ENCODE results near the gene SRM.
"Not testable (repeated sequence)": the region's sequence is repeated elsewhere in the genome, so short reads cannot be mapped to it uniquely, and the experiment has no call there.

The SRM gene

GRCh38 chr1:11071463-11072215 lies 11.8 kb upstream of the SRM start:
- H3K36me3 Mint-ChIP-seq (ENCODE audit: low read depth) = peaks cover 78% of the 10 kb centered on the region
- H3K27me3 Mint-ChIP-seq = no peaks in the 10 kb centered on the region
- H3K27ac Mint-ChIP-seq = peak overlapping the region; percentile 51
- H3K4me3 Mint-ChIP-seq = no peak overlapping the region
- no peaks in the 10 kb centered on the region for H3K9me3 Mint-ChIP-seq
- H3K4me1 Mint-ChIP-seq (ENCODE audit: low read depth) = peaks cover 8% of the 10 kb centered on the region

- peaks cover 76% of the 10 kb centered on the region for H3K36me3 Mint-ChIP-seq (ENCODE audit: low read depth)
- H3K9me3 Mint-ChIP-seq = no peaks in the 10 kb centered on the region
- no peak overlapping the region for H3K27ac Mint-ChIP-seq
- H3K4me3 Mint-ChIP-seq = no peak overlapping the region
- H3K4me1 Mint-ChIP-seq (ENCODE audit: low read depth) = peaks cover 8% of the 10 kb centered on the region
- H3K27me3 Mint-ChIP-seq = no peaks in the 10 kb centered on the region
These were observed 11.1 kb upstream of the SRM start for GRCh38 chr1:11070876-11071275.

- H3K36me3 Mint-ChIP-seq (ENCODE audit: low read depth) = peaks cover 79% of the 10 kb centered on the region
- H3K4me1 Mint-ChIP-seq (ENCODE audit: low read depth) = peaks cover 8% of the 10 kb centered on the region
- H3K4me3 Mint-ChIP-seq = no peak overlapping the region
- peak overlapping the region; percentile 90 for H3K27ac Mint-ChIP-seq
- H3K27me3 Mint-ChIP-seq = no peaks in the 10 kb centered on the region
- no peaks in the 10 kb centered on the region for H3K9me3 Mint-ChIP-seq
These were observed 9.0 kb upstream of the SRM start for GRCh38 chr1:11068600-11069473.

- Mint-ChIP-seq H3K27ac (no peak overlapping the region), H3K4me3 (no peak overlapping the region), H3K27me3 (no peaks in the 10 kb centered on the region), H3K36me3 (ENCODE audit: low read depth) (peaks cover 87% of the 10 kb centered on the region), H3K9me3 (no peaks in the 10 kb centered on the region), H3K4me1 (ENCODE audit: low read depth) (peaks cover 14% of the 10 kb centered on the region)
These were observed 8.1 kb upstream of the SRM start for GRCh38 chr1:11067716-11068599.

GRCh38 chr1:11065796-11066195 lies 6.0 kb upstream of the SRM start:
- Mint-ChIP-seq H3K4me3 (no peak overlapping the region), H3K36me3 (ENCODE audit: low read depth) (peaks cover 80% of the 10 kb centered on the region), H3K9me3 (no peaks in the 10 kb centered on the region), H3K27me3 (no peaks in the 10 kb centered on the region), H3K4me1 (ENCODE audit: low read depth) (peaks cover 36% of the 10 kb centered on the region), H3K27ac (no peak overlapping the region)

GRCh38 chr1:11064942-11065341 lies 5.1 kb upstream of the SRM start:
- Mint-ChIP-seq H3K9me3 (no peaks in the 10 kb centered on the region), H3K27ac (no peak overlapping the region), H3K4me1 (ENCODE audit: low read depth) (peaks cover 42% of the 10 kb centered on the region), H3K36me3 (ENCODE audit: low read depth) (peaks cover 71% of the 10 kb centered on the region), H3K4me3 (no peak overlapping the region), H3K27me3 (no peaks in the 10 kb centered on the region)

GRCh38 chr1:11063937-11064537 lies 4.2 kb upstream of the SRM start:
- not testable (repeated sequence) for H3K27me3 Mint-ChIP-seq, H3K4me3 Mint-ChIP-seq, H3K27ac Mint-ChIP-seq, H3K9me3 Mint-ChIP-seq
- H3K36me3 Mint-ChIP-seq (ENCODE audit: low read depth) = peaks cover 65% of the 10 kb centered on the region
- H3K4me1 Mint-ChIP-seq (ENCODE audit: low read depth) = peaks cover 36% of the 10 kb centered on the region

- peak overlapping the region; percentile 50 for H3K4me3 Mint-ChIP-seq
- H3K9me3 Mint-ChIP-seq = no peaks in the 10 kb centered on the region
- peaks cover 47% of the 10 kb centered on the region for H3K4me1 Mint-ChIP-seq (ENCODE audit: low read depth)
- peak overlapping the region; percentile 85 for H3K27ac Mint-ChIP-seq
- peaks cover 65% of the 10 kb centered on the region for H3K36me3 Mint-ChIP-seq (ENCODE audit: low read depth)
- no peaks in the 10 kb centered on the region for H3K27me3 Mint-ChIP-seq
These were observed 3.2 kb upstream of the SRM start for GRCh38 chr1:11062965-11063401.

- Mint-ChIP-seq H3K36me3 (ENCODE audit: low read depth) (peaks cover 68% of the 10 kb centered on the region), H3K27ac (peak overlapping the region; percentile 65), H3K9me3 (no peaks in the 10 kb centered on the region), H3K4me1 (ENCODE audit: low read depth) (peaks cover 57% of the 10 kb centered on the region), H3K4me3 (peak overlapping the region; percentile 89), H3K27me3 (no peaks in the 10 kb centered on the region)
These were observed 2.0 kb upstream of the SRM start for GRCh38 chr1:11061652-11062365.

GRCh38 chr1:11059155-11059967 lies 457 bp downstream of the SRM start:
- no peaks in the 10 kb centered on the region for H3K27me3 Mint-ChIP-seq
- no peaks in the 10 kb centered on the region for H3K9me3 Mint-ChIP-seq
- H3K4me3 Mint-ChIP-seq = peak overlapping the region; percentile 95
- peaks cover 57% of the 10 kb centered on the region for H3K4me1 Mint-ChIP-seq (ENCODE audit: low read depth)
- H3K27ac Mint-ChIP-seq = peak overlapping the region; percentile 97
- H3K36me3 Mint-ChIP-seq (ENCODE audit: low read depth) = peaks cover 57% of the 10 kb centered on the region

- H3K27ac Mint-ChIP-seq = peak overlapping the region; percentile 97
- H3K9me3 Mint-ChIP-seq = no peaks in the 10 kb centered on the region
- H3K4me3 Mint-ChIP-seq = peak overlapping the region; percentile 95
- H3K36me3 Mint-ChIP-seq (ENCODE audit: low read depth) = peaks cover 57% of the 10 kb centered on the region
- peaks cover 57% of the 10 kb centered on the region for H3K4me1 Mint-ChIP-seq (ENCODE audit: low read depth)
- no peaks in the 10 kb centered on the region for H3K27me3 Mint-ChIP-seq
These were observed 1.1 kb downstream of the SRM start for GRCh38 chr1:11058595-11059154.

GRCh38 chr1:11058026-11058425 lies 1.8 kb downstream of the SRM start:
- peak overlapping the region; percentile 95 for H3K4me3 Mint-ChIP-seq
- H3K9me3 Mint-ChIP-seq = no peaks in the 10 kb centered on the region
- H3K27ac Mint-ChIP-seq = peak overlapping the region; percentile 97
- H3K27me3 Mint-ChIP-seq = no peaks in the 10 kb centered on the region
- H3K36me3 Mint-ChIP-seq (ENCODE audit: low read depth) = peaks cover 50% of the 10 kb centered on the region
- peaks cover 51% of the 10 kb centered on the region for H3K4me1 Mint-ChIP-seq (ENCODE audit: low read depth)

GRCh38 chr1:11057477-11057876 lies 2.3 kb downstream of the SRM start:
- peaks cover 46% of the 10 kb centered on the region for H3K4me1 Mint-ChIP-seq (ENCODE audit: low read depth)
- no peaks in the 10 kb centered on the region for H3K9me3 Mint-ChIP-seq
- peak overlapping the region; percentile 52 for H3K27ac Mint-ChIP-seq
- no peaks in the 10 kb centered on the region for H3K27me3 Mint-ChIP-seq
- peaks cover 45% of the 10 kb centered on the region for H3K36me3 Mint-ChIP-seq (ENCODE audit: low read depth)
- H3K4me3 Mint-ChIP-seq = peak overlapping the region; percentile 95
